ENCODE data around the gene OTUD7B. TPM values are rescaled to one million over a fixed set of nuclear protein-coding genes. Genes with fewer than 3 reads are reported as not detected.
A peak's percentile ranks its signal among the peaks of the same experiment; 100 is the strongest.

OTUD7B gene
- total and polyA plus RNA-seq, 3 donors from 2014 or later = 23.1 to 31.5 (median 30.3) TPM

DNA sequence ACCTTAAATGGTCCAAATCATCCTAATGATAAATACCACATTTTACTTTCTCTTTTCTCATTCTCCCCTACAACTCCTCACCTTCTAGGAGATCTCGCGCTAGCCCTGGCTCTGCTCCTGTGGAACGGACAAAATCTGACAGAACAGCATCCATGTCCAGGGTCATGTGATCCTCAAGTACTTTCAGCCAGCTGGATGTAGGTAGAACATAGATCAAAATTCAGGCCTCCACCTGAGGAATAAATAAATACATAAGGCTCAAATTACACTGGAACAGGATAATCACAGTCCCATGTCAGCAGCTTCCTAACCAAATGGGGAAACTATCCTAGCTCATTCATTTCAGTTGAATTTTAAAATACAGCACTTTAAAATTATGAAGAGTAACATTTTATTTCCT lies 33.2 kb downstream of the OTUD7B start:
- Histone ChIP-seq H3K27me3 (no peaks in the 10 kb centered on the region), H3K27ac (no peak overlapping the region), H3K36me3 (ENCODE audit: low read depth, missing control alignments) (no peaks in the 10 kb centered on the region), H3K4me1 (no peaks in the 10 kb centered on the region), H3K4me3 (no peak overlapping the region), H3K9me3 (no peaks in the 10 kb centered on the region)
- TF ChIP-seq, protein P1, sequence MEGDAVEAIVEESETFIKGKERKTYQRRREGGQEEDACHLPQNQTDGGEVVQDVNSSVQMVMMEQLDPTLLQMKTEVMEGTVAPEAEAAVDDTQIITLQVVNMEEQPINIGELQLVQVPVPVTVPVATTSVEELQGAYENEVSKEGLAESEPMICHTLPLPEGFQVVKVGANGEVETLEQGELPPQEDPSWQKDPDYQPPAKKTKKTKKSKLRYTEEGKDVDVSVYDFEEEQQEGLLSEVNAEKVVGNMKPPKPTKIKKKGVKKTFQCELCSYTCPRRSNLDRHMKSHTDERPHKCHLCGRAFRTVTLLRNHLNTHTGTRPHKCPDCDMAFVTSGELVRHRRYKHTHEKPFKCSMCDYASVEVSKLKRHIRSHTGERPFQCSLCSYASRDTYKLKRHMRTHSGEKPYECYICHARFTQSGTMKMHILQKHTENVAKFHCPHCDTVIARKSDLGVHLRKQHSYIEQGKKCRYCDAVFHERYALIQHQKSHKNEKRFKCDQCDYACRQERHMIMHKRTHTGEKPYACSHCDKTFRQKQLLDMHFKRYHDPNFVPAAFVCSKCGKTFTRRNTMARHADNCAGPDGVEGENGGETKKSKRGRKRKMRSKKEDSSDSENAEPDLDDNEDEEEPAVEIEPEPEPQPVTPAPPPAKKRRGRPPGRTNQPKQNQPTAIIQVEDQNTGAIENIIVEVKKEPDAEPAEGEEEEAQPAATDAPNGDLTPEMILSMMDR (IDR thresholded peaks at IDR 0.05) = no peak
- no peak for TF ChIP-seq POLR2A (IDR thresholded peaks at IDR 0.05)
- WGBS, 2 donors = 89 to 93% methylated on average over 3 of the region's 3 CpGs
- intact Hi-C loops (cut with DNase I; ENCODE audit: low total_unique reads) = loop anchor here (10.0 kb wide), 1 partner anchor 77 kb away; no protein-coding TSS in a partner anchor
- DNase-seq = no peak

DNA sequence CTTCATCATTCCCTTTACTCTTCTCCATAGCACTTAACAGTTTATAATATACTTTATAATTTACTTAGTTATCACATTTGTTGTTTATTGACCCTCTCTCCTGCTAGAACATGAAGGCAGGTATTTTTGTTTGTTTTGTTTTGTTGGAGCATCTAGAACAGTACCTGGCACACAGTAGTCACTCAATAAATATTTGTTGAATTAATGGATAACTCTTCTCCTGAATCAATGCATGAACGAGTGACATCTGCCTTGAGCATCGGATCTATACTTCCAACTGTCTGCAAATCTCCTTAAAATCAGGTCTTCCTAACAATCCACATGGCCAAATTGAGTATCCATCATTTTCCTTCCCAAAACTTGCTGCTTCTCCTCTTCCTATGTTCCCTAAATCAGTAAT lies 38.0 kb downstream of the OTUD7B start:
- no peak for DNase-seq
- Histone ChIP-seq H3K27ac (no peak overlapping the region), H3K4me3 (no peak overlapping the region), H3K27me3 (no peaks in the 10 kb centered on the region), H3K4me1 (no peaks in the 10 kb centered on the region), H3K36me3 (ENCODE audit: low read depth, missing control alignments) (no peaks in the 10 kb centered on the region), H3K9me3 (no peaks in the 10 kb centered on the region)
- TF ChIP-seq POLR2A (IDR thresholded peaks at IDR 0.05) = no peak
- TF ChIP-seq, protein P1 (IDR thresholded peaks at IDR 0.05) = no peak
- intact Hi-C loops (cut with DNase I; ENCODE audit: low total_unique reads) = loop anchor here (10.0 kb wide), 1 partner anchor 82 kb away; no protein-coding TSS in a partner anchor
- 92 to 95% methylated on average over 2 of the region's 2 CpGs for WGBS, 2 donors

DNA sequence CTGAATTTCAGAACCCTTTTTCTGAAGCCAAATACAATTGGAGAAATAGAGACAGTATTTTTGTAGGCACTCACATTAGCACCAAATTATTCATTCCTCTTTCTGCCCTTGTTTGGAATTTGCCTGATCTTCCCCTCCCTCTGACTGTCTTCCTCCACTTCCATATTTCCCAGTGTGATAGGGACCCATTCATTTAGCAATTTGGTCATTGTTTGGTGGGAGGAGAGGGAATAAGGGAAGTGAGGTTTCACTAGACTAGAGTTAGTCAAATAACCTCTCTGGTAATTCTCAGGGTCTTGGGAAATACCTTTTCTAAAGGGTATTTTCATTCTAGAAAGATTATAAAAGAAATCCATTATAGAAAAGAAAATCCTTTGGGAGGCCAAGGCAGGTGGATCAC lies 42.9 kb downstream of the OTUD7B start:
- Histone ChIP-seq H3K4me1 (peaks cover 15% of the 10 kb centered on the region), H3K27me3 (no peaks in the 10 kb centered on the region), H3K27ac (no peak overlapping the region), H3K9me3 (no peaks in the 10 kb centered on the region), H3K4me3 (no peak overlapping the region), H3K36me3 (ENCODE audit: low read depth, missing control alignments) (no peaks in the 10 kb centered on the region)
- intact Hi-C loops (cut with DNase I; ENCODE audit: low total_unique reads) = no loop called here
- DNase-seq = no peak
- TF ChIP-seq POLR2A (IDR thresholded peaks at IDR 0.05) = no peak
- TF ChIP-seq, protein P1 (IDR thresholded peaks at IDR 0.05) = no peak

DNA sequence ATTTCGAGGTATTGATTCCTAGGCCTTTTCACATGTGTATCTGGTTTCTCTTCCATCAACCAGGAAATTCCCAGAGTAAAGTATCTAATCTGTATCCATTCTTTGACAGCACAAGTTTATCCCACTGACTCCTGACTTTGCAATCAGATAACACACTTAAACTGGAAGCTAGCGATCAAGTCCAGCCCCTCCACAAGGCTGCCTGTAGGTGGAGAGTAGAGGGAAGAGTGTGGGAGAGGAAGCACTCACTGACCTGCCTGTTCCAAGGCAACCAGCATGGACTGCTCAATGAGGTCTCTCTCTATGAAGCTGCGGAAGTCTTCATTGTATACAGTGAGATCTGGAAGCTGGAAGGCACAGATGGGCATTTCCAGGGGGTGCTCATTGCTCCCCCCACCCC lies 43.5 kb downstream of the OTUD7B start:
- no peak overlapping the region for H3K27ac ChIP-seq
- peak; percentile 20 for DNase-seq
- no peak overlapping the region for H3K4me3 ChIP-seq
- no peaks in the 10 kb centered on the region for H3K9me3 ChIP-seq
- intact Hi-C loops (cut with DNase I; ENCODE audit: low total_unique reads) = no loop called here
- no peaks in the 10 kb centered on the region for H3K36me3 ChIP-seq (ENCODE audit: low read depth, missing control alignments)
- WGBS, 2 donors = 73 to 77% methylated on average over 3 of the region's 3 CpGs
- H3K27me3 ChIP-seq = no peaks in the 10 kb centered on the region
- peaks cover 15% of the 10 kb centered on the region for H3K4me1 ChIP-seq
- TF ChIP-seq POLR2A (IDR thresholded peaks at IDR 0.05) = no peak
- TF ChIP-seq, protein P1 (IDR thresholded peaks at IDR 0.05) = no peak

DNA sequence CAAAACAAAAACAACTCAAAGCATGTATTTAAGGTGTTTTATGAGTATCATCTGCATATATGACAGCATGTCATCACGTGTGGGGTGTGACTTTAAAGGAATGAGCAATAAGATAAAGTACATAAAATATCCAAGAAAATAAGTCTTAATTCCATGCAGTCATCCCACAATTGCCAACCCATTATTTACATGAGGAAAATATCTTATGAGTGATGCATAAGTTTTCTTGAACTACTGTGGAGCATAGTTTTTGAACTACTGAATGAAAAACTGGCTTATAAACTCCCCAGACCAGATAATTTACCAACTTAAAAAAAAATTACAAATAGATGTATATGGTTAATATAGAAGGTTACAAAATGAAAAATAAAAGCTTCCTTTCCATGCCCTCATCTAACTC lies 44.1 kb downstream of the OTUD7B start:
- no peak for TF ChIP-seq POLR2A (IDR thresholded peaks at IDR 0.05)
- TF ChIP-seq, protein P1 (IDR thresholded peaks at IDR 0.05) = no peak
- WGBS, 2 donors = 59 to 71% methylated on average over 1 of the region's 1 CpG
- no peak for DNase-seq
- no peaks in the 10 kb centered on the region for H3K9me3 ChIP-seq
- intact Hi-C loops (cut with DNase I; ENCODE audit: low total_unique reads) = no loop called here
- no peaks in the 10 kb centered on the region for H3K36me3 ChIP-seq (ENCODE audit: low read depth, missing control alignments)
- H3K4me1 ChIP-seq = peaks cover 15% of the 10 kb centered on the region
- H3K27ac ChIP-seq = no peak overlapping the region
- H3K4me3 ChIP-seq = no peak overlapping the region
- H3K27me3 ChIP-seq = no peaks in the 10 kb centered on the region

Data from testis (tissue), 3 donors.